ENCODE measurements around the gene HSPA9.

DNA sequence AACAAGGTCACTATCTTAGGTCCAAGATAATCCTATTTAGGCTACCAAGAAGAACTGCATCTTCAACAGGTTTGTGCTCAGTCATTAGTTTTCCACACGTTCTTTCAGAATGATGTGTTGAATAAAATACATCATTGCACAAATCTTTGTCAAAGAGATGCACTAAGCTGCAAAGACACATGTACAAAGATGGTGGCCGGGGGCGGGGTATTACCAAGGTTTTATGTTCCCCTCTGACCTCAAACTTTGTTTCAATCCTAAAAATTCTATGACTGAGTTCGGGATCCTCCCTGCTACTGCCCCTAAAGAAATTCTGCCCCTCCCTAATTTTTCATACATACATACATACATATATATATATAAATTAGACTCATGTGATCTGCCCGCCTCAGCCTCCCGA lies 14.2 kb downstream of the HSPA9 start:
- TF ChIP-seq, protein P1, sequence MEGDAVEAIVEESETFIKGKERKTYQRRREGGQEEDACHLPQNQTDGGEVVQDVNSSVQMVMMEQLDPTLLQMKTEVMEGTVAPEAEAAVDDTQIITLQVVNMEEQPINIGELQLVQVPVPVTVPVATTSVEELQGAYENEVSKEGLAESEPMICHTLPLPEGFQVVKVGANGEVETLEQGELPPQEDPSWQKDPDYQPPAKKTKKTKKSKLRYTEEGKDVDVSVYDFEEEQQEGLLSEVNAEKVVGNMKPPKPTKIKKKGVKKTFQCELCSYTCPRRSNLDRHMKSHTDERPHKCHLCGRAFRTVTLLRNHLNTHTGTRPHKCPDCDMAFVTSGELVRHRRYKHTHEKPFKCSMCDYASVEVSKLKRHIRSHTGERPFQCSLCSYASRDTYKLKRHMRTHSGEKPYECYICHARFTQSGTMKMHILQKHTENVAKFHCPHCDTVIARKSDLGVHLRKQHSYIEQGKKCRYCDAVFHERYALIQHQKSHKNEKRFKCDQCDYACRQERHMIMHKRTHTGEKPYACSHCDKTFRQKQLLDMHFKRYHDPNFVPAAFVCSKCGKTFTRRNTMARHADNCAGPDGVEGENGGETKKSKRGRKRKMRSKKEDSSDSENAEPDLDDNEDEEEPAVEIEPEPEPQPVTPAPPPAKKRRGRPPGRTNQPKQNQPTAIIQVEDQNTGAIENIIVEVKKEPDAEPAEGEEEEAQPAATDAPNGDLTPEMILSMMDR (conservative IDR thresholded peaks at IDR 0.05; ENCODE audit: low read length) = no peak
- no peak for TF ChIP-seq EZH2phosphoT487 (IDR thresholded peaks at IDR 0.05; ENCODE audit: borderline replicate concordance, low read depth, low read length)

Data from OCI-LY7 (cell line).